Endothelial cell of umbilical vein (primary cell): ENCODE results near the gene NINJ2. TPM values are rescaled to one million over a fixed set of nuclear protein-coding genes. Genes with fewer than 3 reads are reported as not detected.

ENCODE experiments used
- BruUV-seq: library from RNA; stranded (reverse); fragments of 400-500 nt; replicated peaks from 2 replicates; lab custom pipeline; 2021; lab: Mats Ljungman, UMichigan
- CTCF ChIA-PET: fragments of 300-600, 350-600 bp; sonication (Branson Sonifier 250); formaldehyde crosslinking; loops from one replicate; lab custom pipeline; 2021; ENCODE audit warnings: antibody characterized with exemption, inconsistent platforms; lab: Charles Lee
- POLR2A ChIA-PET: fragments of 300-600, 350-600 bp; sonication (Branson Sonifier 250); formaldehyde crosslinking; loops from one replicate; lab custom pipeline; 2021; ENCODE audit warnings: antibody characterized with exemption, inconsistent platforms; lab: Charles Lee
- DNase-seq: peaks from one replicate; pipeline ENCODE4 v3.0.0-alpha.2; 2011; ENCODE audit warnings: low read depth, low spot score
- FAIRE-seq: peaks from 2 replicates; lab custom pipeline; 2011; peaks lifted over from hg19 to GRCh38; lab: Jason Lieb, UNC
- H2AFZ ChIP-seq: 2 replicates; pipeline ENCODE4 v1.6.0; 2012; ENCODE audit warnings: low read depth, low read length, control low read depth, inconsistent platforms
- H3K27ac ChIP-seq: 2 replicates; pipeline ENCODE4 v1.5.1; 2011; ENCODE audit warnings: low read depth, mild to moderate bottlenecking, control low read depth, low read length, moderate library complexity; ENCODE audit not compliant: insufficient read depth
- H3K27me3 ChIP-seq, 2 experiments: 2 replicates each; pipeline versions ENCODE4 v1.6.0 to v1.6.1; 2011; ENCODE audit warnings: low read length in 2 of 2, mixed read lengths in 1 of 2; ENCODE audit not compliant: control insufficient read depth in 2 of 2, insufficient read depth in 2 of 2
- H3K36me3 ChIP-seq, 2 experiments: 2 replicates in 1 of 2; 3 replicates in 1 of 2; pipeline ENCODE4 v1.5.1; 2011; ENCODE audit warnings: low read length in 2 of 2, mild to moderate bottlenecking in 1 of 2, moderate library complexity in 1 of 2; ENCODE audit not compliant: control insufficient read depth in 2 of 2, insufficient read depth in 2 of 2; ENCODE audit errors: extremely low read depth in 1 of 2
- H3K4me1 ChIP-seq: 3 replicates; pipeline ENCODE4 v1.5.1; 2011; ENCODE audit warnings: mild to moderate bottlenecking, low read length; ENCODE audit not compliant: control insufficient read depth, insufficient read depth; ENCODE audit errors: extremely low read depth
- H3K4me2 ChIP-seq: 2 replicates; pipeline ENCODE4 v1.6.1; 2011; ENCODE audit warnings: low read length, control low read depth, mixed read lengths; ENCODE audit not compliant: insufficient read depth
- H3K4me3 ChIP-seq, 3 experiments: fragments of 200-600 bp in 1 of 3; sonication (generic), shearing (Covaris generic) in 1 of 3; replicated peaks in 1 of 3; 2 replicates each; pipeline ENCODE4 v1.5.1; 2011 to 2016; ENCODE audit warnings: control low read depth in 3 of 3, low read length in 3 of 3, mild to moderate bottlenecking in 2 of 3, inconsistent platforms in 1 of 3, low read depth in 1 of 3, moderate library complexity in 1 of 3; ENCODE audit not compliant: insufficient read depth in 1 of 3
- H3K79me2 ChIP-seq: 2 replicates; pipeline ENCODE4 v1.6.0; 2012; ENCODE audit warnings: low read length, inconsistent platforms; ENCODE audit not compliant: control insufficient read depth, insufficient read depth
- H3K9ac ChIP-seq: replicated peaks from 2 replicates; pipeline ENCODE3; 2011; ENCODE audit warnings: low read length, control low read depth; ENCODE audit not compliant: insufficient read depth; ENCODE audit errors: extremely low read depth
- H3K9me1 ChIP-seq: replicated peaks from 3 replicates; pipeline ENCODE4 v1.6.0; 2011; ENCODE audit warnings: mild to moderate bottlenecking, low read length; ENCODE audit not compliant: control insufficient read depth, insufficient read depth; ENCODE audit errors: extremely low read depth
- H3K9me3 ChIP-seq: replicated peaks from 2 replicates; pipeline ENCODE4 v1.5.1; 2012; ENCODE audit warnings: low read length, inconsistent platforms; ENCODE audit not compliant: control insufficient read depth, insufficient read depth
- H4K20me1 ChIP-seq: replicated peaks from 2 replicates; pipeline ENCODE3; 2011; ENCODE audit warnings: mild to moderate bottlenecking, low read length; ENCODE audit not compliant: control insufficient read depth, insufficient read depth; ENCODE audit errors: extremely low read depth
- EZH2 ChIP-seq: IDR thresholded peaks from 2 replicates; pipeline ENCODE4 v1.6.1; 2012; ENCODE audit warnings: borderline replicate concordance, low read depth, mild to moderate bottlenecking, moderate library complexity, low read length, inconsistent platforms; ENCODE audit not compliant: severe bottlenecking
- FOS ChIP-seq: IDR thresholded peaks from 2 replicates; pipeline ENCODE4 v1.6.1; 2011; ENCODE audit warnings: mild to moderate bottlenecking, low read length, moderate library complexity, borderline replicate concordance; ENCODE audit not compliant: insufficient read depth
- GATA2 ChIP-seq: IDR thresholded peaks from 2 replicates; pipeline ENCODE4 v1.7.0; 2011; ENCODE audit warnings: low read depth, mild to moderate bottlenecking, moderate library complexity, mixed read lengths, low read length; ENCODE audit not compliant: insufficient read length, insufficient read depth
- JUN ChIP-seq: IDR thresholded peaks from 2 replicates; pipeline ENCODE4 v1.6.1; 2011; ENCODE audit warnings: borderline replicate concordance, low read depth; ENCODE audit not compliant: insufficient read length, insufficient read depth
- MAX ChIP-seq: IDR thresholded peaks from 2 replicates; pipeline ENCODE4 v1.6.1; 2011; ENCODE audit not compliant: insufficient read depth, insufficient read length
- MYC ChIP-seq: IDR thresholded peaks from one replicate; pipeline ENCODE4 v1.6.1; 2011; ENCODE audit warnings: mild to moderate bottlenecking, low read depth, low read length
- POLR2A ChIP-seq: IDR thresholded peaks from 2 replicates; pipeline ENCODE4 v1.6.1; 2012; ENCODE audit warnings: low read depth, mild to moderate bottlenecking, control low read depth, low read length
- POLR2AphosphoS5 ChIP-seq: IDR thresholded peaks from 2 replicates; pipeline ENCODE4 v1.6.1; 2012; ENCODE audit warnings: low read depth, mild to moderate bottlenecking, control low read depth, low read length, moderate library complexity; ENCODE audit not compliant: insufficient read depth
- dilution Hi-C: fragments of 300-500 bp; cut with MboI; formaldehyde crosslinking; loops from one replicate; pipeline ENCODE4 v1.15.0; 2019; ENCODE audit warnings: low sequenced_read_pairs; ENCODE audit not compliant: extremely low pct_ligation_motif_present
- intact Hi-C: fragments of 100-400 bp; cut with micrococcal nuclease; formaldehyde crosslinking; loops from one replicate; pipeline ENCODE4 v1.10.0; 2022
- polyA plus RNA-seq, 4 experiments: library from polyadenylated mRNA; depleted of rRNA in 3 of 4; stranded (reverse) in 3 of 4; unstranded in 1 of 4; fragments of >200 nt; gene quantifications; 2 replicates each; pipeline versions ENCODE4 v1.2.1 to v1.2.3, GENCODE V29; 2011 to 2012; ENCODE audit warnings: missing spikeins in 1 of 4
- total RNA-seq: library from RNA; stranded (reverse); gene quantifications from 2 replicates; pipeline ENCODE4 v1.2.3, GENCODE V29; 2021
- TF ChIP-seq, protein P1 (sequence below), 2 donors: IDR thresholded peaks; 1 replicate in 1 of 2; 2 replicates in 1 of 2; pipeline ENCODE4 v1.5.1; 2011; ENCODE audit warnings: low read length in 2 of 2, mild to moderate bottlenecking in 2 of 2, moderate library complexity in 2 of 2, control low read depth in 1 of 2, inconsistent platforms in 1 of 2, low read depth in 1 of 2; ENCODE audit not compliant: insufficient read depth in 1 of 2; ENCODE audit errors: extremely low read depth in 1 of 2

The NINJ2 gene
- total and polyA plus RNA-seq, 2 donors (not counting 3 experiments of a cell fraction or from before 2014, with no cell fraction given), result 0.75 to 4.4 TPM

DNA sequence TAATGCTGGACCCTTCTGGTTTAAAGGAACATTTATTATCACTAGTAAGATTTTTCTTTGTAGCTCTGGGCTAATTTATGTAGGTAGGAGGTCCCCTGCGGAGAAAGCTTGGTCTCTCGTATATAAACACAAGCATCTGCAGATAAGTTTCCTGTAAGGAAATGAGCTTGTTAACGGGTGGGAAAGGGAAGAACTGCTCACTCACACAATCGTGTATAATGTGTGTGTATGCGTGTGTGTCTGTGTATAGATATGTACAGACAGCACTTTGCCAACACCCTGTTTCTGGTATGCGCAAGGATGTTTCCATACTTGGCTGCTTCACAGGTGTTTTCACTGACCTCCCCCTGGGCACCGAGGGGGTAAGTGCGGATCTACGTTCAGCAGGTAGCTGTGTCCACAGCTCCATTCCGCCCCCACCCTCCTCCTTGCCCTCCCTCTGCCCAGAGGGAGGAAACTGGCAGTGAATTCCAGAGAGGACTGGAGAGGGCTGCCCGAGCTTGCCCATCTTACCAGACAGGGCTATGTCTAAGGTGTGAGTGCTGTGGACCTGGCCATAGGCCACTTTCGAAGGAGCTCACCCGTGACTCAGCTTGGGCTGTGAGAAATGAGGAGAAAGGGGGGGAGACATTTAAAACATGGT is 65.2 kb downstream of the NINJ2 start:
- Histone ChIP-seq H3K27me3 (peaks cover 3 to 5% of the 10 kb centered on the region in 2 experiments), H3K4me2 (peak overlapping the region; percentile 1), H3K79me2 (no peaks in the 10 kb centered on the region), H3K9me3 (no peaks in the 10 kb centered on the region), H3K36me3 (no peaks in the 10 kb centered on the region), H3K4me3 (peak overlapping the region in 1 of 3 experiments; percentile 1), H2AFZ (peak overlapping the region; percentile 3), H4K20me1 (no peaks in the 10 kb centered on the region), H3K27ac (peak overlapping the region; percentile 63), H3K9me1 (no peaks in the 10 kb centered on the region), H3K4me1 (peaks cover 13% of the 10 kb centered on the region), H3K9ac (peak overlapping the region; percentile 3)
- intact Hi-C loops (loop anchor here (1.0 kb wide), 1 partner anchor 9 kb away; no protein-coding TSS in a partner anchor), dilution Hi-C loops (no loop called here)
- peak; percentile 91 for DNase-seq
- FAIRE-seq, result peak; percentile 88
- CTCF ChIA-PET, result interaction anchor here (0.6 to 2.4 kb wide), 18 partner anchors 10 to 495 kb away, joined by 3 to 29 read pairs (median 4); partner anchors contain the start of gene WNK1
- POLR2A ChIA-PET, result interaction anchor here (1.0 to 1.1 kb wide), 2 partner anchors 19 to 27 kb away, joined by 3 to 18 read pairs; no protein-coding TSS in a partner anchor
- BruUV-seq, result TSS peak; percentile 63
- TF ChIP-seq, protein P1, sequence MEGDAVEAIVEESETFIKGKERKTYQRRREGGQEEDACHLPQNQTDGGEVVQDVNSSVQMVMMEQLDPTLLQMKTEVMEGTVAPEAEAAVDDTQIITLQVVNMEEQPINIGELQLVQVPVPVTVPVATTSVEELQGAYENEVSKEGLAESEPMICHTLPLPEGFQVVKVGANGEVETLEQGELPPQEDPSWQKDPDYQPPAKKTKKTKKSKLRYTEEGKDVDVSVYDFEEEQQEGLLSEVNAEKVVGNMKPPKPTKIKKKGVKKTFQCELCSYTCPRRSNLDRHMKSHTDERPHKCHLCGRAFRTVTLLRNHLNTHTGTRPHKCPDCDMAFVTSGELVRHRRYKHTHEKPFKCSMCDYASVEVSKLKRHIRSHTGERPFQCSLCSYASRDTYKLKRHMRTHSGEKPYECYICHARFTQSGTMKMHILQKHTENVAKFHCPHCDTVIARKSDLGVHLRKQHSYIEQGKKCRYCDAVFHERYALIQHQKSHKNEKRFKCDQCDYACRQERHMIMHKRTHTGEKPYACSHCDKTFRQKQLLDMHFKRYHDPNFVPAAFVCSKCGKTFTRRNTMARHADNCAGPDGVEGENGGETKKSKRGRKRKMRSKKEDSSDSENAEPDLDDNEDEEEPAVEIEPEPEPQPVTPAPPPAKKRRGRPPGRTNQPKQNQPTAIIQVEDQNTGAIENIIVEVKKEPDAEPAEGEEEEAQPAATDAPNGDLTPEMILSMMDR (IDR thresholded peaks at IDR 0.05; ENCODE audit: extremely low read depth in 1 of 2, insufficient read depth in 1 of 2, low read depth in 1 of 2, low read length in 2 of 2), result no peak
- peak; percentile 74 for TF ChIP-seq GATA2
- no peak for TF ChIP-seq MAX
- no peak for TF ChIP-seq EZH2
- TF ChIP-seq POLR2A, result no peak
- TF ChIP-seq JUN, result peak; percentile 17
- TF ChIP-seq MYC, result no peak
- TF ChIP-seq FOS, result no peak
- TF ChIP-seq POLR2AphosphoS5, result peak; percentile 47
